Measurements from ENCODE around the gene INHA.

The INHA gene

GRCh38 chr2:219611866-219612576 lies 39.9 kb downstream of the INHA start:
- DNase-seq (ENCODE audit: low spot score): no peak

GRCh38 chr2:219612577-219613286 lies 40.6 kb downstream of the INHA start:
- DNase-seq (ENCODE audit: low spot score): peak; percentile 68

GRCh38 chr2:219613461-219614070 lies 41.5 kb downstream of the INHA start:
- DNase-seq (ENCODE audit: low spot score): no peak

GRCh38 chr2:219614076-219614860 lies 42.2 kb downstream of the INHA start:
- DNase-seq (ENCODE audit: low spot score): no peak

GRCh38 chr2:219615036-219615435 lies 42.9 kb downstream of the INHA start:
- DNase-seq (ENCODE audit: low spot score): no peak

GRCh38 chr2:219615894-219616293 lies 43.8 kb downstream of the INHA start:
- no peak for DNase-seq (ENCODE audit: low spot score)

- no peak for DNase-seq (ENCODE audit: low spot score)
These were observed 44.4 kb downstream of the INHA start for GRCh38 chr2:219616550-219616949.

- DNase-seq (ENCODE audit: low spot score): no peak
These were observed 46.6 kb downstream of the INHA start for GRCh38 chr2:219618733-219619122.

GRCh38 chr2:219619235-219619634 lies 47.1 kb downstream of the INHA start:
- DNase-seq (ENCODE audit: low spot score): no peak

GRCh38 chr2:219620546-219620945 lies 48.4 kb downstream of the INHA start:
- DNase-seq (ENCODE audit: low spot score): no peak

GRCh38 chr2:219621935-219622334 lies 49.8 kb downstream of the INHA start:
- no peak for DNase-seq (ENCODE audit: low spot score)

- DNase-seq (ENCODE audit: low spot score): no peak
These were observed 50.4 kb downstream of the INHA start for GRCh38 chr2:219622472-219622871.

- DNase-seq (ENCODE audit: low spot score): no peak
These were observed 52.5 kb downstream of the INHA start for GRCh38 chr2:219624565-219624964.

GRCh38 chr2:219625179-219625578 lies 53.1 kb downstream of the INHA start:
- DNase-seq (ENCODE audit: low spot score): no peak
